Stimulated activated CD8-positive, alpha-beta memory T cell treated with anti-CD3 and anti-CD28 coated beads, Interleukin-2, amount 100 ng/mL, for 1 hour (primary cell): Measurements from ENCODE around the gene SERPINB6.
"Not testable (repeated sequence)": the region's sequence is repeated elsewhere in the genome, so short reads cannot be mapped to it uniquely, and the experiment has no call there.

Experiments
- DNase-seq, 2 donors: peaks; one replicate each; pipeline ENCODE4 v3.0.0-alpha.2; 2020; ENCODE audit warnings: low read depth in 2 of 2

Gene SERPINB6

DNA sequence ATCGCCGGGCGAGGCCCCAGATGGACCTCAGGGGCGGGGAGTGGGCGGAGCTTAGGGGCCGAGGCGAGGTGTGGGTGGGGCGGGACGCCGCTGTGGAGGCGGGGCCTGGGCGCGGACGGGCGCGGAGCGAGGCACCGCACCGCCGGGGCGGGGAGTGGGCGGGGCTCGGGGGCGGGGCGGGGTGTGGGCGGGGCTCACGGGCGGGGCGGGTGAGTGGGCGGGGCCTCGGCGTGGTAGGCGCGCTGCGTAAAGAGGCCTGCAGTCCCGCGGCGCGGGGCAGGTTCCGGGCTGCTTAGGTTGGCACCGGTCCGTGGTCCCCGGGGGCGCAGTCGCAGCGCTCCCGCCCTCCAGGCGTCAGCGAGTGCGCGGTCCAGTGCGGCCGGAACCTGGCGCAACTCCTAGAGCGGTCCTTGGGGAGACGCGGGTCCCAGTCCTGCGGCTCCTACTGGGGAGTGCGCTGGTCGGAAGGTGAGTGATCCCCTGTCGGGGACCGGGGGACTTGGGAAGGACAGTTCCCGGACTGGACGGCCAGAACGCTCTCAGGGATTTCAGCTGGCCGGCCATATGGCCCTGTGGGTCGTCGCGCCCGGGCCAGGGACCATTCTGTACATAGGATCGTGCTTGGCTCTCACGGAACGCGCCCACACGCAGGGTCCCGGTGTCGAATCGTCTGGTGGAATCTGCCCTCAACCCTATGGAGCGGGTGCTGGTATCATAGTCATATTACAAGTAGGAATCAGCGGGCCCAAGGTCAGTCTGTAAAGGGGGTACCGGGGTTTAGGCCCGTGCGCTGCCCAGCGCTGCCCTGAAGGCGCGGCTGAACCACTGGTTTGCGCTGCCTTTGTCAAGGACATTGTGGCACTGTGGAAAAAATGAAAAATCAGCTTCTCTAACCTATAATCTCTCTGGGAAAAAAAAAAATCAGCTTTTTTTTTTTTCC, 28.5 kb upstream of the SERPINB6 start, which contains the start of gene NQO2:
Gene NQO2, plus strand, starts transcription at position 277 of the 940 bp plus-strand sequence. CDS start 6,659 bp downstream, outside the sequence.
- DNase-seq = peak; percentile 87

DNA sequence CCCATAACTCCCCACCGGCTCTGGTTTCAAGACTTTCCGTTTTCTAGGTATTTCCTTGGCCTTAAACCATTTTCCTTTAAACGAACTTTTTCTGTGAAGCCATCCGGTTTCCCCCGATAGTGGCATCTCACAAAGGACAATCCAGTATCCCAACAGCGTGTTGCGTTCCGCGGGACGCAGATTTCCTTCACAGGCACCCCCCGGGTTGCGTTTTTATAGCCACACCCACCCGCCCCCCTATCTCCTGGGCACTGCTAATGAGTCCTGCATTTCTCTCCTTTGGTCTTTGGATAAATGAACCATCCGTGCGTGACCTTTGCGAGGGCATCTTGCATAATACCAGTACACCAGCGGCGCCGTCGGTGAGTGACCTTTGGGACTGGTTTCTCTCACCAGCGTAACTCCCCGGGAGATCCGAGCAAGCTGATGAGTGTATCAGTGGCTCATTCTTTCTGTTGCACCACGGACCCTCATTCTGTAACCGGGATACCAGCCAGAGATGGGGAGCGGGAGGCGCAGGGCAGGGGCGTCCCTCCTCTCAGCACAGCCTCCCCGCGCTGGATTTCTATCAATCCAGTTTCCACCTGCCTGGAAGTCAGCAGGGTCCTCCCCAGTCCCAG, 27.7 kb upstream of the SERPINB6 start:
- no peak for DNase-seq

DNA sequence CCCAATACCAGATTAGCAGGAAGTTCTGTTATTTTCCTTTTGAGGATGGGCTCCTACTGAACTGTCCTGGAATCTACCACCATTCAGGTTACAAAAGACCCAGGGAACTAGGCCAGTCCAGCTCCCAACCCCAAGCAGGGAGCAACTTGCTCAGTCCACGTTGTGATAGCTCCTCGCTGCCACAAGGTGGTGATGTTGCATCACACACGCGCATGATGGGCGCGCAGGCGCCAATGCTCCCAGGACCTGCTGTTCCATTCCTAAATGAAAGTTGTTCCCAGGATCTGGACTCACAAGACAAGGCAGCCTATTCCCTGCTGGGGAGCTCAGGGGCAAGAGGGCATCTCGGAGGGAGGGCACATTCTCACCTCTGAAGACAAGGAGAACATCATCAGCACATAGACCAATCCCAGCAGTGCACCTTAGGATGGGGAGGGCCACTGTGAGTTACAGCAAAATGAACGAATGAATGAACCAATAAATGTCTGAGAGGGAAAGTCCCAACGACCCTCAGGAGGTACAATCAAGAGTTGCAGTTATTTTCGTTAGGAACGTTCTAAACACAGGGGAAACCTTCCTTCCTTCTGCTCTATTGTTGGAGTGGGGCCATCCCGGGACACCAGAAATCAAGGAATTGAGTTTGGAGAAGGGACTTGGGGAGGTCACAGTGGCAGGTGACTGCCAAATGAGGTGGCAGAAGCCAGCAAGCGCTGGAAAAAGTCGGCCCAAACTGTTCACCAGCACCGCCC, 27.1 kb upstream of the SERPINB6 start:
- not testable (repeated sequence) for DNase-seq

DNA sequence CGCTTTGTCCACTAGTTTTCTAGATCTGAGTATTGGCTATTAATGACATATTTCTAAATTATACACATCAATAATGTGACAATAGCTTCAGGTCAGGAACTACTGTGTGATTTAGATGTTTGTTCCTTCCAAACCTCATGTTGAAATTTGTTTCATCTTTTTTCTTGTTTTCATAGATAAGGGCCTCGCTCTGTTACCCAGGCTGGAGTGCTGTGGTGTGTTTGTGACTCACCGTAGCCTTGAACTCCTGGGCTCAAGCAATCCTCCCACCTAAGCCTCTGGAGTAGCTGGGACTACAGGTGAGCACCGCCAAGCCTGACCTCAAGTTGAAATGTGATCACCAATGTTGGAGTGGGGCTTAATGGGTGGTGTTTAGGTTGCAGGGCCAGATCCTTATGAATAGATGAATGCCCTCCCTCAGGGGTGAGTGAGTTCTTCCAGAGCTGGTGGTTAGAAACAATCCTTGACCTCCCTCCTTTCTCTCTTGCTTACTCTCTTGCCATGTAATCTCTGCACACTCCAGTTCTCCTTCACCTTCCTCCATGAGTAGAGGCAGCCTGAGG, 22.5 kb upstream of the SERPINB6 start:
- DNase-seq = no peak

DNA sequence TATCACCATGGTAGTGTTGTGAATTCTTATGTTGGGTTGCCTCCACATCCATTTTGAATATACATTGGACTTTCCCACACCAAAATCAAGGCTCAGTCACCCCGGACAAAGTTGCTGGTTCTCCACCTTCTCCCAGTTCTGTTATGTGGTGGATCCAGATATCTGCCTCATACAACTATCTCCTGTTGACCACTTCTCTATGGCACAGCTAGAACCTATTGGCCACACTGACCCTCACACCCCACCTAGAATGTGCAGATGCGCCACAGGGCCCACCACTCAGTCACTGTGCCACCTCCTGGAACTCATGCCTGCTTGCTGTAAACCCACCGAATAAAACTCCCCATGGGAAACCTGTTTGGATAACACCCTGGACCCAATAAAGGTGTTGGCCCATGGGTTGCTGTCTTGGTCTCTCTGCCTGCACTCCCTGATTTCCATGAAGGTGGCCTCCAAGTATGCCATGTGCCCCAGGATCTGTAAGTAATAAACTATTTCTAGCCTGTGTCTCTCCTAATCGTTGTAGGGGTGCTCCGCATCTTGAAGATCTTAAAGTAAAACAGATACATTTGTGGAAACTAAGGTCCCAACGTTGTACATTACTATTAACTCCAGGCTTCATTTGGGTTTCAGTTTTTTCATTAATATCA, 21.1 kb upstream of the SERPINB6 start:
- no peak for DNase-seq

DNA sequence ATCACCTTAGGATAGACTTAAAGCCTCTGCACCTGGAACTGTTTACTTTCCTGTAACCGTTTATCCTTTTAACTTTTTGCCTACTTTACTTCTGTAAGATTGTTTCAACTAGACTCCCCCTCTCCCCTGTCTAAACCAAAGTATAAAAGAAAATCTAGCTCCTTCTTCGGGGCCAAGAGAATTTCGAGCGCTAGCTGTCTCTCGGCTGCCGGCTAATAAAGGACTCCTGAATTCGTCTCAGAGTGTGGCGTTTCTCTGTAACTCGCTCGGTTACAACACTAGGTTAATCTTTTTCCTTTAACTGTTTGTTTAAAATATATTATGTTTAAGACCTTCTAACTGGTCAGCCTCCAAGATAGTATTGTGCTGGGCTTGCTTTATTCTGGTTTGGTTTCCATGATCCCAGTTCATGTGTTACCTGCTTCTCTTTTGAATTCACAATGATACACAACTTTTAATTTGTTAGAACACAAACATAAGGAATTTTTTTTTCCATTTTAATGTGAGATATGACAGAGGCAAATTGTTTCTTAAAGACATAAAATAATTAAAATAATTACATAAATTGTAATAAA, 19.7 kb upstream of the SERPINB6 start:
- no peak for DNase-seq

DNA sequence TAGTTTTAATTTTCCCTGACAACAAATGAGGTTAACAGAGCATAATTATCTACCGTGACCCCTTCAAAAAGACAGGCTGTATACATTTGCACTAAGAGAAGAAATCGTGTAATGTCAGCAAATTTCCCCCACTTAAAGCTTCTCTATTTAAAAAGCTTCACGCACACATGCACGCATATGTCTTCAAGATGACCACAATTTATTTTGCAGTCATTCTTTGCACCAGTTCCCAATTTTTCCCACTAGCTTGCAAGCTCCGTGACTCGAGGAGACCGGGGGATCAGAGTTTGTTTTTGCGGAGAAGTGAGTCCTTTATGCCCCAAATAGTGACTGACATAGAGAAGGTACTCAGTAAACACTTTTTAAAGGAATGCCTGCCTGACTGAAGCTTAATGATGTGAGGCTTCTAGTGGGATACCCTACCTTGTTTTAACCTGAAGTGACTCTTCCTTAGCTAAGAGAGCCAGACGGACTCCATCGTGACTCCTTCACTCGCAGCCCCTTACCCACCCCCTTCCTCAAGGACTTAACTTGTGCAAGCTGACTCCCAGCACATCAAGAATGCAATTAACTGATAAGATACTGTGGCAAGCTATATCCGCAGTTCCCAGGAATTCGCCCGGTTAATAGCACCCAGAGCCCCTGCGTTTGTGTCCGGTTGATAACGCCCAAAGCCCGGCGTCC, 19.0 kb upstream of the SERPINB6 start:
- no peak for DNase-seq

DNA sequence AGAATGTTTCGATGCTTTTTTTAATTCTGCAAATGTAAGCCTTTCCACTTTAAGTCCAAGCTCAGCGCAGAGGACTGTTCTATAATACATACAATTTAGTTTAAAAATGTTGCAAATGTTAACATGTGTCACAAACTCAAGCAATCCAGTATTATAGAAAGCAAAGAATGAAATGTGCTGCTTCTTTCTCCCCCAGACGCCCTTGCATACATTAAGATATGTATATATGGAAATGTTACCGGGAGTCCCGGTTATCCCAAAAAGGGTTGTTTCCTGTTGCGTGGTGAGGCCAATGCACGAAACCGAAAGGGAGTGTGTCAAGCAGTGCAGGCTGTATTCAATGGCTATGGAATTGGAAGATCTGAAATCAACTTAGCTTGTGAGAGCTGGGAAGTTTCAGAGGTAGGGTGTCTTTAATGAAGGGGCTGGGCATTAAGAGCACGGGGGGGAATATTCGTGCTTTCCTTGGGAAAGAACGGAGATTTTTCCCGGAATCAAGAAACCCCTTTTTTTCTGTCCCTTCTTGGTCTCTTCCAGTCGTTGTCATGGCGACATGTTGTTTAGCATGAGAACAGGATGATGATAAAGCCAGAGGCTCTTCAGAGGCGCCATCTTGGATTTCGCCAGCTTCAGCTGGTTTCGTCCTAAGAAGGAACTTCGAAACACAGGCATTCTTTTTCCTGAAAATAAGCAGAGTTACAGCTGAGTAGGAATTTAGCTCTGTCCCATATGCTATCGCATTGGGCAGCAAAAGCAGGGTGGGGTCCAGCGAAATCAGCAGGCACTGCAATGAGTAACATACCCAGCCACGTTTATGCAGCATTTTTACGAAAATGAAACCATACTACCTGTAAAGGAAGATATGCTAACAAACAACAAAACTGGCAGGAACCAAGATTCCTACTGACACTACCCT, 18.2 kb upstream of the SERPINB6 start:
- DNase-seq = peak; percentile 46 to 60

DNA sequence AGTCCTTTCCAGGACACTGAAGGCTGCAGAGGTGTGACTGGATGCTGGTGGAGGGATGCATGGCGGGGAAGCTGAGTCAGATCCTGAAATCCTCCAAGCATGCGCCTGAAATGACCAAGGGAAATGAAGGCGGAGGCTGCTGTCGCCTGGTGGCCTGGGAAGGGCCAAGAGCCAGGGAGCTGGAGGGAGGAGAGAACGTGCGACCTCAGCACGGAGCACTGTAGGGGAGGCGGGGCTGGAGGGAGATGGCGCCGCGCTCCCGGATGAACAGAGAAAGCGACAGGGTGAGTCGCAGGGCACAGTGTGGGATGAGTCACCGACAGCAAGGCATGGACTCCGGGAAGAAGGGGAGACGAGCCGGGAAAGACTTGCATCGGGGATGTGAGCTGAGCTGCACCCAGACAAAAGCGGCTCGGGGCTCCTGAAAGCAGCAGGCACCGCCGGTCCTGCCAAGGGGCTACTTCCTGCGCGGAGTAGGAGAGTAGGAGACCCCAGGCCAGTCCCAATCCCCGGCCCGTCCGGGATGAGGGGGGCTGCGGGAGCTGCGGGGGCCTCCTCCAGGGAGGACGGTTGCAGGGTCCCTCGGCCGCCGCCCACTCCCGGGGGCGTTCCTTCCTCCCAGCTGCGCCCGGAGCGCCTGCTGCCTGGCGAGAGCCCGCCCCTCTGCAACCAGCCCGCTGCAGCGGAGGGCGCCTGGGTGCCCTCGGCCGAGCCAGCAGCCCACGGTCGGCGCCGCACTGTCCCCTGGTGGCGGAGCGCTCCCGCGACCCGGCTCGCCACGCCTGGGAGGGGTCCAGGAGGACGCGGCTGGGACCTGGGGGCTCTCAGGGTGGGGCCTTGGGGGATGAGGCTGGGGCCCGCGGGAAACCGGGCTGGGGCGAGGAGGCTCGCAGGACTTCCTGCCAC, 17.3 kb upstream of the SERPINB6 start:
- DNase-seq = peak; percentile 59 to 64

DNA sequence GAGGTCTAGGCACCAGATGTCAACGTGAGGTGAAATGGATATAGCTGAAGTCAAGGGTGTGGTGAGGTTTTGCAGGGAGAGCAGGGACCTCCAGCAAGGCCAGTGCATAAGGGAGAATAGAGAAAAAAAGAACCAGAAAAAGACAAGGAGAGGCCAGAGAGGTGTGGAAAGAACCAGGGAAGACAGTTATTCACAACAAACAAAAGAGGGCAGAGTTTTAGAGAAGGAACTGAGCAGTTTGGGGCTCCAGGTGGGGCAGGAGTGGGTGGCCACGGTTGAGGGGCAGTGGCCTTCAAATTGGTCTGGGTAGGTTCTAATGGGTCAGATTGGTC, 16.7 kb upstream of the SERPINB6 start:
- no peak for DNase-seq

DNA sequence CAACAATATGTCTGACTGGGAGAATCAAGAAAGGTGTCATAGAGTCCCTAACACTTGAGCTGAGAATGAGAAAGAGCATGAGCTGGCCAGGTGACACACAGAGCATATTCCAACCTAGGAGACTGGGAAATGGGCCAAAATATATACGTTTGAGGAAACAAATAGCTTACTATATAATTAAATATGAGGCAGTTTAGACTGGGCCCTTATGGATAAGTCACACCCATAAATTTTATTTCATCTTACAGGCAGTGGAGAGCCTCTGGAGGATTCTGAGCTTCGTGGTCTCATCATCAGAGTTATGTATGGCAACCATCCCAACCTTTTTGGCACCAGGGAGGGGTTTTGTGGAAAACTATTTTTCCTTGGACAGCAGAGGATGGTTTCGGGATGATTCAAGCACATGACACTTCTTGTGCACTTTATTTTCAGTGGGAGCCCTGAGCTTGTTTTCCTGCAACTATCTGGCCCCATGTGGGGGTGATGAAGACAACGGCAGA, 15.4 kb upstream of the SERPINB6 start:
- DNase-seq = no peak

DNA sequence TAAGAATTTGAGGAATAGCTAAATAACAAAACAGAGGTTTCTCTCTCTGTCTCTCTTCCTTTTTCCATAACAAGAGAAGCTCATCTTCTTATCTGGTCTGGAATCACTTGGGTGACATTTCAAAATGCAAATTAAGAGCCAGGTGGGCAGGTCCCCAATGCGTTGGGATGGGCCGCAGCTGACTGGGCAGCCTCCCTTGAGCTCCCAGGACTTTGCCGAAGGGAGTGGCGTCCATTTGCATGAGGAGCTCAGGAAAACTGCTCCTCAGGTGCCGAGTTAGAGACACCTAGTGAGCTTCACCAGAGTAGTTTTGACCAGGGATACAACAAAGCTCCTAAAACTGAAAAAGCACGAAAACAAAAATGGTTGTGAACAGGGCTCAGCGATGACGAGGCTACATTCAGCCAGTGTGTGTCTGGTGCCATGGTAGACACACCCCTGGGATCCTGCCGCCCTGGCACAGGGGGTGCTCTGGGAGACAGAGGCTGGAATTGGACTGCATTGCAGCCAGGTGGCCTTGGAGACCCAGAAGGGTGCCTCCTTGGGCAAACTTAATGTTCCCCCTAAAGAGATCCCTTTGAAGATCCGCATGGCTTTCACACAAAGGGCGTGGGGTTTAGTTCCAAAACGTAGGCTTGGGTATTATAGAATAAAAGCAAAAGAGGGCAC, 13.5 kb upstream of the SERPINB6 start:
- DNase-seq = no peak

DNA sequence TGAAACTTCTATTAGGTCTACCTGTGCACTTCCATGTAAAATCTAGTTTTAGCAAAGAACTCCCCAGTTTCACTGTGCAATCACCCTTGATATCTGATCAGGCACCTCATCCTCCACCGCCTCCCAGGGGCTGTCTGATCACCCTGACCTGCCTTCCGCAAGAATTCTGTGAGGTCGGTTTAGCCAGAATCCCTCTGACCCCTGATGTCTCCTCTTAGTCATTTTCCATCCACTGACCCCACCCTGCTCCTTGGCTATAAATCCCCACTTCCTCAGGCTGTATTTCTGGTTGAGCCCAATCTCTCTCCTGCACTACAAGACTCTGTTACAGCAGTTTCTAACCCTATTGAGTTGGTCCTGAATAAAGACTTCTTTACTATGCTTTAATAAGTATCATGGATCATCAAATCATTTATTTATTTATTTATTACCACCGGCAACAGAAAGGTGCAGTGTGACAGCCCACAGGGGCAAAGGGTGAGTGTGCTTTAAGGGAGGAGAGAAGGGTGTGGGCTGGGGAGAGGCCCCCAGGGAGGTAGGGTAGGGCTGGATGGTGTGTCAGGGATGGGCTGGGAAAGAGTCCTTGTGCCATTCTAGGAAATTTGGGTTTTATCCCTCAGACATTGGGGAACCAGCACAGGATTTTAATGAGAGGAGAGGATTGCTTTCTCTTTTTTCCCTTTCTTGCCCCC, 11.2 kb upstream of the SERPINB6 start:
- DNase-seq = no peak

DNA sequence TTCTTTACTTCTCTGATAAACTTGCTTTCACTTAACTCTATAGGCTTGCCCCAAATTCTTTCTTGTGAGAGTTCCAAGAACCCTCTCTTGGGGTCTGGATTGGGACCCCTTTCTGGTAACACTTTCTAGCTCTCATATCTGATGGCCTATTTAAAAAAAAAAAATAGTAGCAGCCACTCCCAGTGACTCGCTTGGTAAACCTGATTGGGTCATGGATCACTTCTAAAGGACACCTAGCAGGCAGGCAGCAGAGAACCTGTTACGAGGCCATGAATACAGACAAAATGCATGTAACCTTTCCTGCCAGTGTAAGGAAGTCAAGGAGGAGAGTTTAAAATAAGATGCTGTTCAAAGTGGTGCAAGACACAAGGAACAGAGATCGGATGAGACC, 9.1 kb upstream of the SERPINB6 start:
- DNase-seq = no peak

DNA sequence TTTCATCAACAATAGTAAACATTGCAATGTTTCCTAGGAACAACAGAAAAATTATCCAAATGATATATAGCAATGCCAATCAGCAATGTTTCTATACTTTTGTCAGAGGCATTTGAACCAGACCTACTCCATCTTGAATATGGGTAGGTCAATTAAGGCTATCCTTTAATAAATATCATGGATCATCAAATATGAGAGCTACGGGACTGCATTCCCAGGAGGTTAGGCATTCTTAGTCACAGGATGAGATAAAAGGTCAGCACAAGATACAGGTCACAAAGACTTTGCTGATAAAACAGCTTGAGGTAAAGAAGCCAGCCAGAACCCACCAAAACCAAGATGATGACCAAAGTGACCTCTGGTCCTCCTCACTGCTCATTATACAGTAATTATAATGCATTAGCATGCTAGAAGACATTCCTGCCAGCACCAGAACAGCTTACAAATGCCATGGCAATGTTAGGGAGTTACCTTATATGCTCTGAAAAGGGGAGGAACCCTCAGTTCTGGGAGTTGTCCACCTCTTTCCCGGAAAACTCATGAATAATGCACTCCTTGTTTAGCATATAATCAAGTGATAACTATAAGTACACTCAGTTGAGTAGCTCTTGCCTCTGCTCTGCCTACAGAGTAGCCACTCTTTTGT, 8.6 kb upstream of the SERPINB6 start:
- DNase-seq = no peak

DNA sequence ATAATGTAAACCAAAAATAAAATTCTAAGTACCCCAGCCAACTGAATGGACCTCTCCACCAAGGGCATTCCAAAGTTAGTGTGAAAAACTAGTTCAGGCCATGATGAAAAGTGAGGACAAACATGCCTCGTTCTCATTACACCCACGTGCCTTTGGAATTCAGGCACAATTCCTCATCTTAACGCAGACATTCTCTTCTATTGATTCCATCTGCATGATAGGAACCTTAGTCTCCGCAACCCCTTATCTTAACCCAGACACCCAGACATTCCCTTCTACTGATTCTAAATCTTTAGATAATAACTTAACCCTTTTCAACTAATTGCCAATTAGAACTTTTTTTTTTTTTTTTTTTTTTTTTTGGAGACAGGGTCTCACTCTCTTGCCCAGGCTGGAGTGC, 7.6 kb upstream of the SERPINB6 start:
- DNase-seq = no peak
